HG03175 (cell line): ENCODE results near the gene MEIS3.
"Not testable (repeated sequence)": the region's sequence is repeated elsewhere in the genome, so short reads cannot be mapped to it uniquely, and the experiment has no call there.

ENCODE experiments used
- ATAC-seq: cut with Tn5 transposase; IDR thresholded peaks from one replicate; pipeline ENCODE4 v1.9.1; 2021; ENCODE audit warnings: mild to moderate bottlenecking, moderate library complexity; ENCODE audit not compliant: unreplicated experiment

The MEIS3 gene

DNA sequence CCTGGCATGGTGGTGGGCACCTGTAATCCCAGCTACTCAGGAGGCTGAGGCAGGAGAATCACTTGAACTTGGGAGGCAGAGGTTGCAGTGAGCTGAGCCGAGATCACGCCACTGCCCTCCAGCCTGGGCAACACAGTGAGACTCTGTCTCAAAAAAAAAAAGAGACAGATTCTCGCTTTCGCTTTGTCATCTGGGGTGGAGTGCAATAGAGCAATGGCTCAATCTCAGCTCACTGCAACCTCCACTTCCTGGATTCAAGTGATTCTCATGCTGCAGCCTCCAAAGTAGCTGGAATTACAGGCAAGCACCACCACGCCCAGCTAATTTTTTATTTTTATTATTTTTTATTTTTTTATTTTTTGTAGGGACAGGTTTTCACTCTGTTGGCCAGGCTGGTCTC, 30.6 kb downstream of the MEIS3 start:
- not testable (repeated sequence) for ATAC-seq

DNA sequence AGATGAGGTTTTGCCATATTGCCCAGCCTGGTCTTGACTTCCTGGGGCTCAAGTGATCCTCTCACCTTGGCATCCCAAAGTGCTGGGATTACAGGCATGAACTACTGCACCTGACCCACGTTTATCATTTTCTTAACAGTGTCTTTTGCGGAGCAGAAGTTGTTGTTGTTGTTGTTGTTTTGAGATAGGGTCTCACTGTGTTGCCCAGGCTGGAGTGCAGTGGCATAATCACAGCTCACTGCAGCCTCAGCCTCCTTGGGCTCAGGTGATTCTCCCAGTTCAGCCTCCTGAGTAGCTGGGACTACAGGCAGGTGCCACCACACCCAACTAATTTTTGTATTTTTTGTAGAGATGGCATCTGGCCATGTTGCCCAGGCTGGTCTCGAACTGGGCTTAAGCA, 31.7 kb downstream of the MEIS3 start:
- ATAC-seq: not testable (repeated sequence)

DNA sequence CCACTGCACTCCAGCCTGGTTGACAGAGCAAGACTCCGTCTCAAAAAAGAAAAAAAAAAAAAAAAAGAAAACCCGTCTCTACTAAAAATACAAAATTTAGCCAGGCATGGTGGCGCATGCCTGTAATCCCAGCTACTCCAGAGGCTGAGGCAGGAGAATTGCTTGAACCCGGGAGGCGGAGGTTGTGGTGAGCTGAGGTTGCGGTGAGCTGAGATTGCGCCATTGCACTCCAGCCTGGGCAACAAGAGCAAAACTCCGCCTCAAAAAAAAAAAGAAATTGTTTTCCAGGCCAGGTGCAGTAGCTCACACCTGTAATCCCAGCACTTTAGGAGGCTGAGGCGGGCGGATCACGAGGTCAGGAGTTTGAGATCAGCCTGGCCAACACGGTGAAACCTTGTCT, 32.7 kb downstream of the MEIS3 start:
- ATAC-seq: not testable (repeated sequence)

DNA sequence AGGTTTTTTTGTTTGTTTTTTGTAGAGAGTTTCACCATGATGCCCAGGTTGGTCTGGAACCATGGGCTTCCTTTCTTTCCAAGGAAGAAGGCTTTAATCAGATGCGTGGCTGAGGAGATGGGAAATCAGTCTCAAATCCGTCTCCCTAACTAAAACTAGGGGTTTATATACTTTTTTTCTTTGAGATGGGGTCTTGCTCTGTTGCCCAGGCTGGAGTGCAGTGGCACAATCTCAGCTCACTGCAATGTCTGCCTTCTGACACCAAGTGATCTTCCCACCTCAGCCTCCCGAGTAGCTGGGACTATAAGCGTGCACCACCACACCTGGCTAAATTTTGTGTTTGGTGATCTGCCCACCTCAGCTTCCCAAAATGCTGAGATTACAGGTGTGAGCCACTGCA, 34.8 kb downstream of the MEIS3 start:
- not testable (repeated sequence) for ATAC-seq

DNA sequence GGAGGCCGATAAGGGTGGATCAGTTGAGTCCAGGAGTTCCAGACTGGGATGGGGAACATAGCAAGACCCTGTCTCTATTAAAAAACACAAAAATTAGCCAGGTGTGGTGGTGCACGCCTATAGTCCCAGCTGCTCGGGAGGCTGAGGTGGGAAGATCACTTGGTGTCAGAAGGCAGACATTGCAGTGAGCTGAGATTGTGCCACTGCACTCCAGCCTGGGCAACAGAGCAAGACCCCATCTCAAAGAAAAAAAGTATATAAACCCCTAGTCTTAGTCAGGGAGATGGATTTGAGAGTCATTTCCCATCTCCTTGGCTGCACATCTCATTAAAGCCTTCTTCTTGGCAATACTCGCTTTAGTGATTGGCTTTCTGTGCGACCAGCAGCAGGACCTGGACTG, 35.4 kb downstream of the MEIS3 start:
- ATAC-seq: not testable (repeated sequence)

DNA sequence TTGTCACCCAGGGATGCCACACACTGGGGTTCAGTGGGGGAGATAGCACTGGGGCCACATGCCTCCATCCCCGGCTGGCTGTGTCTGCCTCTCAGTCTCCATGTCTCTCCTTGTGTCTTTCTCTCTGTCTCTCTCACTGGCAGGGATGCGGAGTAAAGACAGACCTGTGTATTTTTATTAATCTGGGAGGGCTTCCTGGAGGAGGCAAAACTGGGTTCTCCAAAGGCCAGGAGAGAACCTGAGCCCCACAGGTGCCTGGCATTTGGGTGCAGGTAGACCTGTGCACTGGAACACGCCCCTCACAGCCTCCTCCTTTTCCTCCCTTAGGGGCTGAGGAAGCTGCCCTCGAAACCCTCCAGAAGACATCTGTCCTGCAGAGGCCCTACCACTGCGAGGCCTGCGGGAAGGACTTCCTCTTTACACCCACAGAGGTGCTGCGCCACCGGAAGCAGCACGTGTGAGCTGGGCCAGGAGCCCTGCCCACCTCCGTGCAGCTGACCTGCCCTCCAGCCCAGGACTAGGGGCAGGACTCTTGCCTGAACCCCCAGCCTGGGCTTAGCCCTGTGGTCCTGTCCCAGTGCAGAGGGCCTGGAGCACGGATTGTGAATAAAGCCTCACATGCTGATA, 37.6 kb downstream of the MEIS3 start:
- no peak for ATAC-seq

DNA sequence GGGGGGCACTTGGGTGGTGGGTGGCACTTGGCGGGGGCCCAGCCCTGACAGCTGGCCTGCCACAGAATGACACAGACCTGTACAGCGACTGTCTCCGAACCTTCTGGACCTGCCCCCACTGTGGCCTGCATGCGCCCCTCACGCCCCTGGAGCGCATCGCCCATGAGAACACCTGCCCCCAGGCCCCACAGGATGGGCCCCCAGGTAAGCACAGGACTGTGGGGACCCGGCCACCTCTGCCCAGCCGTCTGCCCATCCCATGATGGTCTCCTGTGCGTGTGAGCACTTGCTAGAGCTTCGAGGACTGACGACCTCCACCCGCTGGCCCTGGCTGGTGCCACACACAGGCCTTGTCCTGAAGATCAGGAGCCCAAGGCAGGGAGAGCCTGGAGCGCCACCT, 38.2 kb downstream of the MEIS3 start:
- no peak for ATAC-seq

DNA sequence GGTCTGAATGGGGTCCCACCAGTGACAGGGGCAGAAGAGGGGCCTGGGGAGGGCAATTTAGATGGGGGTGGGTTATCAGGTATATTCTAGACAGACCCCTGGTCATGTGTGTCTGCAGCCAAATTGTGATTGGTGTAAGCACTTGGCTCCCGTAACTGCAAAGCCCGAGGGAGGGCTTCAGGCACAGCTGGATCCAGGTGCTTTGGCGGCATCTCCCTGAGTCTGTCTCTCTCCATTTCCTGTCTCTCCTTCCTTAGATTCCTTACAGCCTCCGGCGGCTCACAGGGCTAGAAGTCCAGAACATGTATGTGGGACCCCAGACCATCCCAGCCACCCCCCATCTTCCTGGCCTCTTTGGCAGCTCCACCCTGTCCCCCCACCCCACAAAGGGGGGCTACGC, 38.8 kb downstream of the MEIS3 start:
- ATAC-seq: no peak

DNA sequence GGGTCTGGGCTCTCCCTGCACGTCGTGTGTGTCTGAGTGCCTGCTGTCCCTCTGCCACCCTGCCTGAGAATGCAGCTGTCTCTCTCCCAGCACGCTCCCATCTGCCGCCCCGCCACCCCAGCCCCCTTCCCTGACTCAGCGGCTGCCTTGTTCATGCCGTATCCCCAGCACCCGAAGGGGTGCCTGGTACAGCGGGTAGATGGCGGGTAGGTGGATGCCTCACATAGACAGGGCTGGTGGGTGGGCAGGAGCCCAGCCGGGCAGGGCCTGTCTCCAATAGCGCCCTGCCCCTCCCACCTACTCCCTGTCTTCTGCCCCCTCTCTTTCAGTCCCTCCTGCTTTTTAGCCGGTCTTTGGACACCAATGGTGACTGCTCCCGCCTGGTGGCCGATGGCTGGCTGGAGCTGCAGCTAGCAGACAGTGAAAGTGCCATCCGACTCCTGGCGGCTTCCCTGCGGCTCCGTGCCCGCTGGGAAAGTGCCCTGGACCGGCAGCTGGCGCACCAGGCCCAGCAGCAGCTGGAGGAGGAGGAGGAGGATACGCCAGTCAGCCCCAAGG, 39.9 kb downstream of the MEIS3 start:
- ATAC-seq: no peak

DNA sequence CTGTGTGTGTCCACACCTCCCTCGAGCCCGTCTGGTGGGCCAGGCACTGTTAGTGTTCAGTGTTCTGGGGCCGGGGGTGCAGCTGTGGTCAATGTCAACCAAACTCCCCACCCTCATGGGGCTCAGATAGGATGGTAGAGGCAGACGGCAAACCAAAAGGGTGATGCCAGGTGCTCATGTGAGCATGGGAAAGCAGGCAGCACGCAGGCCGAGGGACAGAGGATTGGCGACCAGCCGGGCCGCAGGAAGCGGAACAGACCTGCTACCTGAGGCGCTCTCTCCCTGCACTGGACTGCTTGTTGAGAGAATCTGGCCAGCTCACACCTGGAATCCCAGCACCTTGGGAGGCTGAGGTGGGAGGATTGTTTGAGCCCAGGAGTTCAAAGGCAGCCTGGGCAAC, 41.1 kb downstream of the MEIS3 start:
- ATAC-seq: no peak

DNA sequence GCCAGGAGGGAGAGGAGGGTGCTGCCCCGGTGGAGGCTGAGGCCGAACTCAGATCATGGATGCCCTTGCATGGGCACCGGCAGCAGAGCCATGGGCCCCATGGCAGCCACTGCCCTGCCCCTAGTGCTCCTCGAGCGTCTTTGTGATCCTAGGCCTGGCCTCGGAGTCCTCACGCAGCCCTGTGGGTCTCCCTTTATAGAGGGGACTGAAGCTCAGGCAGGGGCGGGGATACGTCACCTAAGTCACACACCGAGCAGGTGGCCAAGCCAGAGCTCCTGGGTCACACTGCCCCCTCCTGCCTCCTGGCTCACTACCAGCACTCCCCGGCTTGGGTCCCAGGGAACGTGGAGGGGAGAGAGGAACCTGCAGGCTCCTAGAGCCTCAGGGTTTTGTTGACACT, 41.5 kb downstream of the MEIS3 start:
- ATAC-seq: no peak

DNA sequence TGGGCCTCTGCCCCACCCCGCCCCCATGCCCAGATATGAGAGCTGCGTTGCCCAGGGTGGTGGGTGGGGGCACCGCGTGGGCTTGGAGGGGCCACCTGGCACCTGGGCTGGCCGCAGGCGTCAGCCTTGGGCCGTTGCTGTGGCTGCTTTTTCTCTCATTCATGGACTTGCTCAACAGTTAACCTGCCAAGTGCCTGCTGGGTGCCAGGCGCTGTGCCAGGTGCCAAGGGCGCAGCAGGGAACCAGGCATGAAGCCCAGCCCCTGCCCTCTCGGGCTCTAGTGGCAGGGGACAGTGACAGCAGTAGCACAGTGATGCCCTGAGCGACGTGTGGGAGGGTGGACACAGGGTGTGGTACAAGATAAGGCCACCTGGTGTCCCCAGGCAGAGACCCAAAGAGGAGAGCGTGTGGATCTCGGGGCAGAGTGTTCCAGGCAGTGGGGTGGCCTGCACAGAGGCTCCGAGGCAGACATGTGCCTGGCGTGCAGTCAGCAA, 42.1 kb downstream of the MEIS3 start:
- no peak for ATAC-seq

DNA sequence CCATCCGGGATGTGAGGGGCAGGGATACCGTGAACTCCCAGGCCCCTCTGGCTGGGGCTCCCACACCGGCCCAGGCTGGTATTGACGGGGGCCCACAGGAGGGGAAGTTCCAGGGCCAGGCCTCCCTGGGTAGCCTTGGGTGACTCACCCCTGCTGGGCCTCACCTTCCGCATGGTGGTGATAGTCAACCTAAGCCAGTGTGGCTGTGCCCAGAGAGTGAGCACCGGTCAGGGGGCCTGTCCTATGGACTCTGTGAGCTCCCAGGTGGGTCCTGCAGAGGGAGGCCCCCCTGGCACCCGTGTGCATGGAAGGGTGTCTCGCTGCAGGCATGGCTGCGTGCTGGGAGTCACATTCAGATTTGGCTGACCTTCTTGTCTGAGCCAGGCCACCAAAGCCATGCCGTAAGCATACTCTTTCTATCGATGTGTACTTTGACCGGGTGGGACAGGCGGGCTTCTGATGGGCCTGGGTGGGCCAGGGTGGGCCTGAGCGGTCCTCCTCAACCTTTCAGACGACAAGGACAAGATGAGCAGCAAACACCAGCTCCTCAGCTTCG, 42.7 kb downstream of the MEIS3 start:
- ATAC-seq: no peak

DNA sequence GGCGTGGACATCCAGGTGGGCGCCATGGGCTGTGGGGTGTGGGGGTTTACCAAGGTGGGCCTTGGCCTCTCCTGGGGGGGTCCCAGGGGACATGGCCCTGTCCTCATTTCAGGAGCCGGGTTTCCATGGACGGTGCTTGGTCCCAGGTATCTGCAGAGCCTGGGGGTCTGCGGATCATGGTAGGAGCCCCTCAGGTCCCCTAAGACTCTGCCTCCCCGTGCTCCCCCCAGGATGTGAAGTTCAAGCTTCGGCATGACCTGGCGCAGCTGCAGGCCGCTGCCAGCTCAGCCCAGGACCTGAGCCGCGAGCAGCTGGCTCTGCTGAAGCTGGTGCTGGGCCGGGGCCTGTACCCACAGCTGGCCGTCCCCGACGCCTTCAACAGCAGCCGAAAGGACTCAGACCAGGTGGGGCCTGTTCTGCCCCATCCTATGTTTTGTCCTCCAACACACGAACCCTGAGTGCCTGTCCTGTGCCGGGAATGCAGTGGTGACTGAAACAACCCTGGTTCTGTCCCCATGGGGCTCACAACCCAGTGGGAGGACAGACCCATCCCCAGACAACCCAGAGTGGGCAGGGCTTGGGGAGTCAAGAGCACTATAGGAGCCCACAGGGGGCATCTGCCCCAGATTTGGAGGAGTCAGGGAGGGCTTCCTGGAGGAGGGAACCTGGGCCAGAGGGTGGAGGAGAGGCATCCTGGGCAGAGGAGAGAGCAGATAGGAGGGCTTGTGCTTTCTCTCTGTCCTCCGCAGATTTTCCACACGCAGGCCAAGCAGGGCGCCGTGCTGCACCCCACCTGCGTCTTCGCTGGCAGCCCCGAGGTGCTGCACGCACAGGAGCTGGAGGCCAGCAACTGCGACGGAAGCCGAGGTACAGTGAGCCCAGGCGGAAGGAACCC, 43.4 kb downstream of the MEIS3 start:
- no peak for ATAC-seq

DNA sequence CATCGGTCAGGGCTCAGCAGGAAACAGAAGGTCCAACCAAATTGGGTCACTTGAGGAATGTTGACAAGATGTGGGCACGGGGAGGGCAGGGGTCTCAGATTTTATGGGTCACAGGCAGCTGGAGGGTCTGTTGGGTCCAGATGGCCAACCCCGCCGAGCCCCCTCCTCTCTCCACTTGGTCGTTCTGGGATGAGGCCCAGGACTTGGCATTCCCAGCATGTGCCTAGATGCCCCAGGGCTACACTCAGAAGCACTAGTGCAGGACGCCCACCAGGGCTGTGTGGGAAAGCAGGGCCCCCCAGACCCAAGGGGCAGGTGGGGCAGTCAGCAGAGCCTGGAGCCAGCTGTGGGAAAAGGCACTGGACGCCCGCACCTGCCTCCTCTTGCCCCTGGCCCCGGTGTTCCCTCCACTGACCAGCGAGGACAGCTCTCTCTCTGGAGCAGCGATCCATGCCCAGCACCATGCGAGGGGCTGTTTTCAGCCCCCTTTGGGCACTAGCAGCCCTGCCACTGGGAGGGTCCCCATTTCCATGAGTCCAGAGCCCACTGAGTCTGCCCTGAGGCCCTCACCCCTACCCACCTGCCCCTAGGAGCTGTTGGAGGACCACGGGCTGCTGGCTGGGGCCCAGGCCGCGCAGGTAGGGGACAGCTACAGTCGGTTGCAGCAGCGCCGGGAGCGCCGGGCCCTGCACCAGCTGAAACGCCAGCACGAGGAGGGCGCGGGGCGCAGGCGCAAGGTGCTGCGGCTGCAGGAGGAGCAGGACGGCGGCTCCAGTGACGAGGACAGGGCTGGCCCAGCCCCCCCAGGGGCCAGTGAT, 44.2 kb downstream of the MEIS3 start:
- no peak for ATAC-seq

DNA sequence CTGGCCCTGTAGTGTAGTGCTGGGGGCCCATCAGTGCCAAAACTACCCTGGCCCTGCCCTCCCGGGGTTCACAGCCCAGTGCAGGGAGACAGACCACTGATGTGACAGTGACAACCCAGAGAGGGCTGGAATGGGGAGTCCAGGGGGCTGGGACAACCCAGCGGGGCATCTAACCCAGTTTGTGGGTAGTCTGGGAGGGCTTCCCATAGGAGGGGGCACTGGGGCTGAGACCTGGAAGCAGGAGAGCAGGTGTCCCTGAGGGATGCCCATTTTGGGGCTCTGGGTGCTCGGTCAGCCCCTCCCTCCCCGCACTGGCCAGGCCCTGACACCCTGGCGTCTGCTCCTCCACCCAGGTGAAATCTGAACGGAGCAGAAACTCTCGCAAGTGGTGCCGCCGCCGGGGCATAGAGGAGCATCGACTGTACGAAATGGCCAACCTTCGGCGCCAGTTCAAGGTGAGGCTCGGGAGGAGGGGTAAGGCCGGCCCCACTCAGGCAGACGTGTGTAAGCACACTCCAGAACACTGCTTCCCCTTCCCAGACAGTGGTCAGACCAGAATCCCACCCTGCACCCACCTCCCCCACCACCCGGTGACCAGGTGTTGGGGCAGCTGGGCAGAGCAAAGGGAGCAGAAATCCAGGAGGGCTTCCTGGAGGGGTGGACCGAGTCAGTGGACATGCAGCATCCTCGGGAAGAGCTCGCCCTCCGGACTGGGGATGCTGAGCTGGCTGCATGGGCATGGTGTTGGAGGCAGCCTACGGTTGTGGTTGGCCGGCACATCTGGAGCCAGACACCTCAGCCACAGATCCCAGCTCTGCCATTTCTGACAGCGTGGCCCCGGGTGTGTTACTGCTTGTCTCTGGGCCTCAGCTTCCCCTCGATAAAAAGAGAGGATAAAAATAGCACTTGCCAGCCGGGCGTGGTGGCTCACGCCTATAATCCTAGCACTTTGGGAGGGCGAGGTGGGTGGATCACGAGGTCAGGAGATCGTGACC, 45.8 kb downstream of the MEIS3 start:
- no peak for ATAC-seq

DNA sequence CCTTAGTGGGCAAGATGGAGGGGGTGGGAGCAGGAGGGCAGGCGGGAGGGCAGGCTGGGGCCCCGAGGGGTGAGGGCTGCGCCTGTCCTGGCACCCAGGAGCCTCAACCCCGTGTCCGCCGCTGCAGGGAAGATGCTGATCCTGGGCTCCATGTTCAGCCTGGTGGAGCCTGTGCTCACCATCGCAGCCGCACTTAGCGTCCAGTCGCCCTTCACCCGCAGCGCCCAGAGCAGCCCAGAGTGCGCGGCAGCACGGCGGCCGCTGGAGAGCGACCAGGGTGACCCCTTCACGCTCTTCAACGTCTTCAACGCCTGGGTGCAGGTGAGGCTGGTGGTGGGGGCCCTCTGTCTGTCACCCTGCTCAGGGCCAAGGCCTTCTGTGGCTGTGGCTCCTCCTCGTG, 46.7 kb downstream of the MEIS3 start:
- ATAC-seq: no peak

DNA sequence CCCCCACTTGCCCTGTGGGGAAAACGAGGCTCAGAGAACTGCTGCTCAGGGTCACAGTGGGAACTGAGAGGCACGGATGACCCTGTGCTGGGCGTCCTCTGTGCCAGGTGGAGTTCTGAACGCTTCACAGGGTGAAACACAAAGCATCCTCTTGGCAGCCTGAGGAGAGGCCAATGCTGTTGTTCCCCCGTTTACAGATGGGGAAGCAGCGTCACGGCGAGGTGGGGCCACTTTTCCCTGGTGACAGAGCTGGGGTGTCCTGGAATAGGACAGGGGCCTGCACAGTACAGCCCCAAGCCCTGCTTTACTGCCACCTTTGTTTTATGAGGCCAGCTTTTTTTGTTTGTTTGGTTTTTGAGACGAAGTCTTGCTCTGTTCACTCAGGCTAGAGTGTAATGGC, 48.1 kb downstream of the MEIS3 start:
- ATAC-seq: no peak

DNA sequence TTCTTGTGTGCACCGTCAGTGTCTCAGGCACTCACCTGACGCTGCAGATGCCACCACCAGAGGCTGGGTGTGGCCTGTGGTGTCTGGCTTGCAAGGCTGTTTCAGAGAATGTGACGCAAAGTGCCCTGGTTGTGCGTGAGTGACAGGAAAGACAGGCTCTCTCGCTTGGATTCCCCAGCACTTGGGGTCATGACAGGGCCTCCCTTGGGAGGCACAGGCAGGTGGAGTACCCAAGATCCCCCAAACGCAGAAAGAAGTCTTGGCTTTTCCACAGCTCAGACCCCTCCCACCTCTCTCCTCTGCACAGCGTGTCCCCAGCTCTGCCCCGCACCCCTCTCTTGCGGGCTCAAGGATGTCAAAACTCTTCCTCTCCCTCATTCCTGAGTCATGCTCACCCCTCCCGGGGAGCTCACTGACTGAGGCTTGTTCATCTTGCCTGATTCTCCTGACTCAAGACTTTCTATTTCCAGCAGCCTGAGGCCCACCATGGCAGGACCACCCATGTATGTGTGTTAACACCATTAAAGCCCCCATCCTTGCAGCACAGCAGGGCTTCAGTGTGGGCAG, 49.2 kb downstream of the MEIS3 start:
- no peak for ATAC-seq
